ENCODE results near the gene SMIM11.
"Not testable (repeated sequence)": the region's sequence is repeated elsewhere in the genome, so short reads cannot be mapped to it uniquely, and the experiment has no call there.

SMIM11 gene

DNA sequence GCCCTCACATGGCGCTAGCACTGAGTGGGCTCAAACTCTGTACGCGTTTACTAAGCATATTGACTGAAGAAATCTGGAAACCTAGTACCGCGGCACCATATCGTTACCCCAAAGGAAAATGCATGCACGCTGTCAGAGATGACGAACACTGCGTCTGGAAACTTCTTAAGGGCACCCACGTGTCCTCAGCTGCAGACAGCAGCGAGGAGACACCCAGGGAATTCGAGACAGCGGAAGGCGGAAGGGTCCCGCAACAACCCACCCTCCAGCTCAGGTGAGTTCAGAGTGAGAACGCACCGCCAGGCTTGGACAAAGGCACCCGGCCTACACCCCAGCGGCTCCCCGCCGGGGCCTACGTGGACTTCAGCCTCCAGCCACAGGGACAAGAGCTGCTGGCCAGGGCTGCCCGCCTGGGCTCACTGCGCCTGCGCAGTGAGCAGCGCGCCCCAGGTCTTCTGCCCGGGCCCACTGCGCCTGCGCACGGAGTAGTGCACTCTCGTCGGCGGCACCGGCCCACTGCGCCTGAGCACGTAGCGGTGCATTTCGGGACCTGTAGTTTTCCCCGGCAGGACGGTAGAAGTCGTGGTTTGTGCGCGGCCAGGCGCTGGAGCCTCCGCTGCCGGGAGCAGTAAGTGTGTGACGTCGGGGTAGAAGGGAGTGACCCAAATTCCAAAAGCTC, at the start of gene SMIM11:
Gene SMIM11, plus strand, starts transcription at position 568 of the 679 bp plus-strand sequence. CDS start 3,998 bp downstream, outside the sequence.
- not testable (repeated sequence) for DNase-seq

GRCh38 chr21:34330055-34330454, 45.3 kb upstream of the SMIM11 start:
- DNase-seq = no peak

DNA sequence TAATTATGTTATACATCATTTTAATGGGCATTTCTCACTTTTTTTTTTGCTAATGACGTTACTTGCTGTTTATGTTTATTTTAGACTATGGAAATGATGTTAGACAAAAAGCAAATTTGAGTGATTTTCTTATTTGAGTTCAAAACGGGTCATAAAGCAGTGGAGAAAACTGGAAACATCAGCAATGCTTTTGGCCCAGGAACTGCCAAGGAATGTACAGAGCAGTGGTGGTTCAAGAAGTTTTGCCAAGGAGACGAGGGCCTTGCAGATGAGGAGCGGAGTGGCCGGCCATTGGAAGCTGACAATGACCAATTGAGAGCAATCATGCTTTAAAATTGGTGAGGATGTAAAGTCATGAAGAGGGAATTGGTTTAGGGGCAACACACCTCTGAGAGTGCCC, 43.6 kb upstream of the SMIM11 start:
- no peak for DNase-seq

DNA sequence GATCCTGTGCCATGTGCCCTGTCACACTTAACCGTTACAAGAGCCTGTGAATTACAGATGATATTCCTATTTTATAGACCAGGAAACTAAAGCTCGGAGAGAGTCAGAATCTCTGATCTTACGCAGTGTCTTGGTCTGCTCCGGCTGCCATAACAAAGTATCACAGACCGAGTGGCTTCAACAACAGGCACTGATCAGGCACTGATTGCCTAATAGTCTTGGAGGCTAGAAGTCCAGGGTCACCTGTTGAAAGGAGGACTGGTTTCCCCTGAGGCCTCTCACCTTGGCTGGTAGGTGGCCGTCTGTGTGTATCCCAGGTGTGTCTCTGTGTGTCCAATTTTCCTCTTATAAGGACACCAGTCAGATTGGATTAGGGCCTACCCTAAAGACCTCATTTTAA, 43.0 kb upstream of the SMIM11 start:
- no peak for DNase-seq

DNA sequence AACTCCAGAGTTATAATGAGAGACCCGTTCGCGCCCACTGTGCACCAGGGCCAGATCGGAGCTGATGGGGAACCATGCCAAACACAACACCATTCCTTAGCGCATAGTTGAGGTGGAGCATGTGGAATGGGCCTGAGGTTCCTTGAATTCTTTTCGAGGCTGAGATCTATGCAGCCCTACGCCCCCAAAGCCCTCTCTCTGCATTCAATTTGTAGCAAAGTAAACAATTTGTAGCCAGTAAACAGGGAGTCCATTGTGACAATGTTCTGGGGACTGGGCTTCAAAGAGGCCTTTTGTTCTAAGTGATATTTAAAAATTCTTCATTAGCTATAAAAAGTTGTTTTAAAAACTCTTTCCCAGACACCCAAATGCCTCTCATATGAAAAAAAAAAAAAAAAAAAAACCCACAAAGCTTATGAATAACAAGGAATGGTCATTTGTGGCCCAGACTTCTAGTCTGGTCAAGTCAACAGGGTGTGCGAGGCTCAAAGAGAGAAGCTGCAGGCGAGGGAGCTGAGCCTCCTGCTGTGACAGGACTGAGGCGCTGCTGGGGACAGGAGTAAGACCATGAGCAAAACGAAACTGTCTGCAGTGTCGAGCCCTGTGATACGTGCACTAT, 42.1 kb upstream of the SMIM11 start:
- DNase-seq = no peak

DNA sequence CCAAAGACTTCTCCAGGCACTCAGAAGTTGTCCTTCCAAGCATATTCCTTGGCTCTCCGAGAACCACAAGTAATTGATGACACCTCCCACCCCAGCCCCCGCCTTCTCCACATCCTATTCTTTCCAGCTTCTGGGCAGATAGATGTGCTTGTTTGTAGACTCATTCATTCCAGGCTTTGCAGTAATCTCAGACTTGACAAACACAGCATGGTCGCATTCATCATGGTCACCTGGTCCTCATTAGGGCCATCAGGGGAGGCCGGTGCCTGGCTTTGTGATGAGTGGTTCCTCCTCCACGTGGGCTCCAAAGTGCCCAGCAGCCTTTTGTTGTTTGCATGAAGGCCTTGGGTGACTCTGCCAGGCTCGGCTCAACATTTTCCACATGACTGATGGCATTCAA, 40.0 kb upstream of the SMIM11 start:
- DNase-seq = no peak

- no peak for DNase-seq
Observed at GRCh38 chr21:34336245-34336644, 39.1 kb upstream of the SMIM11 start.

- no peak for DNase-seq
Observed at GRCh38 chr21:34336756-34337391, 38.4 kb upstream of the SMIM11 start.

- no peak for DNase-seq
Observed at GRCh38 chr21:34337741-34338140, 37.6 kb upstream of the SMIM11 start.

GRCh38 chr21:34338226-34338625, 37.1 kb upstream of the SMIM11 start:
- DNase-seq = no peak

- DNase-seq = no peak
Observed at GRCh38 chr21:34340061-34340460, 35.2 kb upstream of the SMIM11 start.

GRCh38 chr21:34342476-34342875, 32.8 kb upstream of the SMIM11 start:
- DNase-seq = no peak

GRCh38 chr21:34343347-34343746, 32.0 kb upstream of the SMIM11 start:
- no peak for DNase-seq

- peak; percentile 68 for DNase-seq
Observed at GRCh38 chr21:34343838-34344381, 31.4 kb upstream of the SMIM11 start.

DNA sequence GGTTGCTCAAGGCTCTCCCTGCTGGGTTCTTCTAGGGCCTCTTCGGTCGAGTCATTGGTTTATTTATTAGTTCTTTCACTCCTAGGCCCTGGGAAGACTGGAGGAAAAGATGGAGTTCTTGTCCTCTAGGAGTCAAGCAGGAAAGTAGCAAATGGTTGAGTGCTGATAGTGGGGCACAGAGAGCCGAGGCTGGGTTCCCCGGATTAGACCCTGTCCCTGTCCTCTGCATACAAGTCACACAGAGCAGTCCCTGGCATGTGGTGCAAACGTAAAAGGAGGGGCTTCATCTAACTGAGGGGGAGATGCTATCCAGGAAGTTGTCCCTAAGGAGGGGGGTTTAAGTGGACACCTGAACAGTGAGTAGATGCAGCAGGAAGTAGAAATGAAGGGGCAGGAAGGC, 30.7 kb upstream of the SMIM11 start:
- DNase-seq = no peak

GRCh38 chr21:34345091-34345871, 30.0 kb upstream of the SMIM11 start:
- DNase-seq = no peak

DNA sequence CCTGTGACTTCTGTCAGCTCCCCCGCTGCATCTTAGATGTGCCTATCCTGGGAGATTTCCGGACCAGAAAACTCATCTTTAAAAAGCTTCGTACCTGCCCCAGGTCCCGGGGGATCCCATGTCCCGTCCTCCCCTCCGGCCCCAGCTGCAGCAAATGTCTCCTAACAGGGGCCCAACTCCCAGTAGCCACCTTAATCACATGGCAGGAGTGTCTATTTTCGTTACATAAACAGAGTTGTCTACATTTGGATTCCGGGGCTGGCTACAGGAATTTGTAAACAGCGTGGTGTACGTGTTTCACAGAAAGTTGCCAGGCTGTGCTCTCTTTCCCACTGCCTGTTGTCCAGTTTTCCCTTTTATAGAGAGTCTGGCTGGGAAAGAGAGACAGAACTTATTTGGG, 29.4 kb upstream of the SMIM11 start:
- DNase-seq = no peak

- no peak for DNase-seq
Observed at GRCh38 chr21:34348890-34349519, 26.3 kb upstream of the SMIM11 start.

DNA sequence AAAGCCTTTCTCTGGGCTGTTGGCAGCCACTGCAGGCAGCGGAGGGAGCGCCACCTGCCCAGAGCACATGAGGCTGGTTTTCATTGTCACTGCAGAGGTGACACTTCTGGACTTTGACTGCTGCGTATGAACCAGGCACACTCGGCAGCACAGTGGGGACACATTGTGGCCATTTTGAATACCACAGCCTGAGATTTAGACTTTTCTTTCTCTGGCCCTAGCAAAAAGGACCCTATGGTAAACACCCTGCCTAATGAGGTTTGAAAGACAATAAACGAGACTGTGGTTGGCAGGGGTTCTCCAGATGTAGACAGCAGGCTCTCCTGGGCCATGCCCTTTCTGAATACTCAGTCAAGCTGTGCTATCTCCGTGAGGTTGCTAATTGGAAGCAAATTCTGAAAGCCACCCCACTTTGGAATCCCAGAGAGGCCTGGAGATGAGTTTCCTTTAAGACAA, 23.5 kb upstream of the SMIM11 start:
- DNase-seq = no peak

DNA sequence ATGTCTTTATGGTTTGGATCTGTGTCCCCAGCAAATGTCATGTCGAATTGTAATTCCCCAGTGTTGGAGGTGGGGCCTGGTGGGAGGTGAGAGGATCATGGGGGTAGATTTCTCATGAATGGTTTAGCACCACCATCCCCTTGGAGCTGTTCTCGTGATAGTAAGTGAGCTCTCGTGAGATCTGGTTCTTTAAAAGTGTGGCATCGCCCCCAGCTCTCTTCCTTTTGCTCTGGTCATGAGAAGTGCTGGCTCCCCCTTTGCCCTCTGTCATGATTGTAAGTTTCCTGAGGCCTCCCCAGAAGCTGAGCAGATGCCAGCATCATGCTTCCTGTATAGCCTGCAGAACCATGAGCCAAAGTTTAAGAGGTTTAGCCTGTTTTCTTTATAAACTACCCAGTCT, 22.8 kb upstream of the SMIM11 start:
- DNase-seq = no peak

GRCh38 chr21:34353182-34353581, 22.1 kb upstream of the SMIM11 start:
- DNase-seq = no peak

GRCh38 chr21:34354836-34355235, 20.5 kb upstream of the SMIM11 start:
- DNase-seq = no peak

DNA sequence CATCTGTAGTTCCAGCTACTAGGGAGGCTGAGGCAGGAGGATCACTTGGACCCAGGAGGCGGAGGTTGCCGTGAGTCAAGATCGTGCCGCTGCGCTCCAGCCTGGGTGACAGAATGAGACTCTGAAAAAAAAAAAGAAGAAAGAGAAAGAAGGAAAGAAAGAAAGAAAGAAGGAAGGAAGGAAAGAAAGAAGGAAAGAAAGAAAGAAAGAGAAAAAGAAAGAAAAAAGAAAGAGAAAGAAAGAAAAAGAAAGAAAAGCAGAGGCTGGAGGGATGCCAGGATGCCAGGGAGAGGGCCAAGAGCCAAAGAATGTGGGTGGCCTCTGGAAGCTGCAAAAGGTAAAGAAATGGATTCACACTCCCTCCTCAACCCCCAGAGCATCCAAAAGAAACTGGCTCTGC, 19.7 kb upstream of the SMIM11 start:
- no peak for DNase-seq

Measured in femur (tissue), 1 donor.